ENCODE results near the gene MACF1.
"Not testable (repeated sequence)": the region's sequence is repeated elsewhere in the genome, so short reads cannot be mapped to it uniquely, and the experiment has no call there.

Gene MACF1

GRCh38 chr1:39475551-39475950 lies 271.1 kb downstream of the MACF1 start:
- DNase-seq, result not testable (repeated sequence)

DNA sequence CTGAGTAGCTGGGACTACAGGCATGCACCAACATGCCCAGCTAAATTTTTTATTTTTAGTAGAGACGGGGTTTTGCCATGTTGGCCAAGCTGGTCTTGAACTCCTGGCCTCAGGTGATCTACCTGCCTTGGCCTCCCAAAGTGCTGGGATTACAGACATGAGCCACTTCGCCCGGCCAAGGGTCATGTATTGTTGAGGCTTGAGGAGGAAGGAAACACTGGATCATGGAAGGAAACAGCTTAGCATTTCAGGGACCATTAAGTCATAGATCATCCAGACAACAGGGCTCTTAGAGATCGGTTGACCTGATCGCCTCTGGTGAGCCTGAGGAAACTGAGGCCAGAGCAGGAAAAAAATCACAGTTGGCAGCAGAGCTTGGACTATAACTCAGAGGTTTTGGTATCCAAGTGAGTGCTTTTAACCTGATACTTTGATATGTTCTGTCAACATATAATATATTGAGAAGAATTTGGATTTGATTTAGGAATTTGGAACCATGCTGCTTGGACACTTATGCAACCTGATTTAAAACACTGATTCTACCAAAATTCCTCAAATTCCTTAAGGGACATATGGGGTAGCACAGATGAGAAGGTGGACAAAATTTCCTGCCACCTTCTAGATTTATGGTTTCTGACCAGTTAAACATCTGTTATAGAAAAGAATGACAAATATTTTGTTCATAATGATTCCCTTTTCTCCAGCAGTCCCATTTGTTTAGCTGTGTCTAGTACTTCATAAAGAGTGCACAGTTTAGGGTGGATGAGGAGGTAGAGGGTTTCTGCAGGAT lies 273.8 kb downstream of the MACF1 start:
- DNase-seq, result no peak

GRCh38 chr1:39481289-39481688 lies 276.8 kb downstream of the MACF1 start:
- DNase-seq, result no peak

- no peak for DNase-seq
Measured at GRCh38 chr1:39483276-39483675, 278.8 kb downstream of the MACF1 start.

DNA sequence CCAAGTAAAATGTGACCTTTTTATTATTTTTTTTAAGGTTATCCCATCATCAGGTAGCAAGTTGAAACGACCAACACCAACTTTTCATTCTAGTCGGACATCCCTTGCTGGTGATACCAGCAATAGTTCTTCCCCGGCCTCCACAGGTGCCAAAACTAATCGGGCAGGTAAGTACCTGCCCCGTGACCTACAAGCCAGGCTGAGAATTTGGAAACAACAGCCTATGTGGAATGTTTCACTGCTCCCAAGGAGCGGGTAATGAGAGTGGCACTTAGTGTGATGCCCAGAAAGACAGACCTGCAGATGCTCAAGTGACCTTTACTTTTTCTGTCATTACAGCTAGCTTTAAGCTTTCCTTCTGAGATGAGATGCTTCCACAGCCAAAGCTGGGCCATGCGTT lies 280.1 kb downstream of the MACF1 start:
- no peak for DNase-seq

GRCh38 chr1:39485046-39485803 lies 280.7 kb downstream of the MACF1 start:
- DNase-seq, result no peak

GRCh38 chr1:39488012-39488545 lies 283.6 kb downstream of the MACF1 start:
- no peak for DNase-seq

GRCh38 chr1:39488793-39489566 lies 284.5 kb downstream of the MACF1 start:
- DNase-seq, result peak; percentile 56

DNA sequence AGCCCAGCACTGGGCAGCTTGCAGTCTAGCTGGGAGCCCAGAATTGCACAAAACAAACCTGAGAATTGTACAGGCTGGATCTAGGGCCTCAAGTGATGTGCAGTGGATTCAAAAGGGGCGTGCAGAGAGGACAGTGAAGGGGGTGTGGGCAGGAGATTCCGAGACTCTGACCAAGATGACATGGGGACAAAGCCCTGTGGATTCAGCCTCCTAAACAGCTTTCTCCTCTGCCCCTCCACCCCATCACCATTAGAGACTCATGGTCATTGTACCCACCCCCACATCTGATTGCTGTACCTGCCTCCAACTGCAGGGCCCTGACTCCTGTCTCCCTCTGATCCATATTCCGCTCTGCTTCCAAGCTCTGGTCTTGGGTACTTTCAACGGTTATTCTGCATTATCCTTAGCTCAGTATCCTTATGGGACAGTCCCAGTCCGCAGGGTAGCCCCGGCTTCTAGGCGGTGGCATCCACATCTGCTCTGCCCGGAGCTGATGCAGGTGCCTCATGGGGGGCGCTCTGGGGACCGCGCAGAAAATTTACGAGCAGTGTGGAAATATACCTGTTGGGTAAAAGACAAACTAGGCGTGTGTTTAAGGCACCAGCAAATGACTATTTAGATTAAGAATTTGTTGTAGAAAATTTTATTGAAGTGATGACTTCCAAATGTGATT lies 285.2 kb downstream of the MACF1 start:
- DNase-seq, result no peak

GRCh38 chr1:39490596-39491145 lies 286.2 kb downstream of the MACF1 start:
- no peak for DNase-seq

DNA sequence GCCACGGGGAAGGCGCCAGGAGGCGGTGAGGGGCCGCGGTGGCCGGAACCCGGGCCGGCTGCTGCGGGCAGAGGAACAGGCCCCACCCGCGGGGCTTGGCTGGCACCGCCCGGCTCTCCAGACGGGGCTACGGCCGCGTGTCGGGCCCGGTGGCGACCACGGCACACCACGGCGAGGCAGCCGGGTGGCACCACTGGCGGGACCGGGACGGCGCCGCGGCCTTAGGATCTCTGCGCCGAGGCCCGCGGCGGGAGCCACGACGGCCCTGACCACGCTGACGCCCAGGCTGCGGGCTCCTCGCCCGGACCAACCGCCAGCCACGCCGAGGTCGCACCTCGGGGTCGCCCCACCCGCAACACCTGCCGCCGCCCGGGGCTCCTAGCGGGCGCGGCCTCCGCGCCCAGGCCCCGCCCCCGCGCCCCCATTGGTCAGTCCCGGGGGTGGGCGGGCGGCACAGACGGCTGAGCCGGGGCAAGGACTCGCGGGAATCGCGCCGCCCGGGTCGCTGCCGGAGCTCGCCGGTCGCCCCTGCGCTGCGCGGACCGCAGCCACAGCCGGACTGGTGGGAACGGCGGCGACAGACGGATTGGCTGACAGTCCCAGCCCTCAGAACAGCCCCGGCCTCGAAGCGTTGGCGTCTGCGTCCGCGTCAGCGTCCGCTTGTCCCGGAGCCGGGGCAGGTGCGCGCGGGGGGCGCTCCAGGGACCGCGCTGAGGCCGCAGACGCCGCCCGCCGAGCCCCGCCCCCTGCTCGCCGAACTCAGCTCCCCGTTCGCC lies 286.8 kb downstream of the MACF1 start, which contains the start of gene BMP8A:
Gene BMP8A (plus strand): TSS at position 491 of the 776 bp plus-strand sequence. CDS start 356 bp downstream, outside the sequence.
- DNase-seq, result peak; percentile 51

DNA sequence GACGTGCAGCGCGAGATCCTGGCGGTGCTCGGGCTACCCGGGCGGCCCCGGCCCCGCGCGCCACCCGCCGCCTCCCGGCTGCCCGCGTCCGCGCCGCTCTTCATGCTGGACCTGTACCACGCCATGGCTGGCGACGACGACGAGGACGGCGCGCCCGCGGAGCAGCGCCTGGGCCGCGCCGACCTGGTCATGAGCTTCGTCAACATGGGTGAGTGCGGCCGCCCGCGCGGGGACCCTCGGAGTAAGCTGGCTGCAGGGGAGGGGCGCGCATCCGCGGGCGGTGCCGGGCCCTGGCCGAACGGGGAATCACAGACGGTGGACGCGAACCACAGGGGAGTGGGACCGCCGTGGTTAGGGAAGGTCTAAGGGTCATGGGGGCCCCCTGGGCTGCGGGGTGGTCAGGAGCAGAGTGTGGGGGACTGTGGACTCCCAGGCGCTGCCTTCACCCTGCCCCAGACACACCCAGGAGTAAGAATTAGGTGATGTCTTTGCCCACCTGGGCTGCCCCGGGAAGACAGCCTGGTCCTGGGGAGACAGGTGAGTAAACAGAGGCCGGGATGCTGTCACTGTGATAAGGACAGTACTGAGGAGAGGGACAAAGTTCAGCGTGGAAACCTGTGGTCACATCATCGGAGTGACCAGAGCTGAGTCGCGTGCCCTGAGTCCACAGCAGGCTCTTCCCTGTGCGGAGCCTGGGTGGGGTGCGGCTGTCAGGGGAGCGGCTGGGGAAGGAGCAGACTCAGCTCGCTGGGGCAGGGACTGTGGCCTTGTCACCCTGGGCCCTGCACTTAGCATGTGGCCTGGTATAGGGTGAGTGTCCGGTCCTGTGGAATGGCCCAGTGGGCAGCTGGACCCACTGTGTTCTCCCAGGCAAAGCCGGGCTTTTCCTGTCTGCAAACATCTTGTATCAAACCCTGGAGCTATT lies 287.9 kb downstream of the MACF1 start:
- not testable (repeated sequence) for DNase-seq

DNA sequence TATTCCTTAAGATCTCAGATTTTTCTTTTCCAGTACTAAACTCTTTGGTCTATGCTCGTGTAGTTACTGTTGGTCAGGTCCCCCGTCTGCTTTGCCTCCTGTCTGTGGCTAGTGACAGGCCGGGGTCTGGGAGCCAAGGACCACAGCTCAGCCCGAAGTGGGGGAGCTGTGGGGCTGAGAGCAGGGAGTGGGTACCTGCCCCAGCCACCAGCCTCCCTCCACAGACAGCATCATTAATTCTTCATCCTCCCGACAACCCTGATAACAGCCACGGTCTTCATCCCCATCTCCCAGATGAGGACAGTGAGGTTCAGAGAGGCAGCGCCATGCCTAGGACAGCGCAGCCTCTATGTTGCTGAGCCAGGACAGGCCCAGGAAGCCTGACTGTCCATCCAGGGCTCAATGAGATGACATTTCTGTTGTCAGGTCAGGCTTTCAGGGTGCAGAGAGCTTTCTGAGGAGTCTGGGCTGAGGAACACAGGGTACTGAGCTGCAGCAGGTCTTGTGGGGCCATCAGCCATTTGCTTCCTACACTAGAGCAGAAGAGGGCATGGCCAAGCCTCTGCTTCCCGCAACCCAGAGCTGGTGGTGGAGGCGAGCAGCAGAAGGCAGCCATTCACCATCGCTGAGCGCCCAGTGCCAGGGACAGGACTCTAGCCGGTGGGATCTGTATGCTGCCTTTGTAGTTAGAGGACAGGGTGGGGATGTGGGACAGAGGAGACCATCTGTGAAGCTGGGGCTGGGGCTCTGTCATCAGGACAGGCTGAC lies 288.7 kb downstream of the MACF1 start:
- not testable (repeated sequence) for DNase-seq

GRCh38 chr1:39494671-39495410 lies 290.3 kb downstream of the MACF1 start:
- no peak for DNase-seq

GRCh38 chr1:39496520-39496919 lies 292.0 kb downstream of the MACF1 start:
- DNase-seq, result not testable (repeated sequence)

- no peak for DNase-seq
Measured at GRCh38 chr1:39497585-39497984, 293.1 kb downstream of the MACF1 start.

GRCh38 chr1:39498096-39498710 lies 293.7 kb downstream of the MACF1 start:
- DNase-seq, result not testable (repeated sequence)

GRCh38 chr1:39498821-39499220 lies 294.3 kb downstream of the MACF1 start:
- DNase-seq, result not testable (repeated sequence)
